NCI-H2196 treated with DMSO at 0.1 percent for 48 hours (cell line): Measurements from ENCODE around the gene SYNJ2BP.
"Not testable (repeated sequence)": the region's sequence is repeated elsewhere in the genome, so short reads cannot be mapped to it uniquely, and the experiment has no call there.

Experiments used
- DNase-seq: peaks from one replicate; lab custom pipeline; 2025; ENCODE audit not compliant: unreplicated experiment; lab: John Stamatoyannopoulos, UW

SYNJ2BP gene, protein sequence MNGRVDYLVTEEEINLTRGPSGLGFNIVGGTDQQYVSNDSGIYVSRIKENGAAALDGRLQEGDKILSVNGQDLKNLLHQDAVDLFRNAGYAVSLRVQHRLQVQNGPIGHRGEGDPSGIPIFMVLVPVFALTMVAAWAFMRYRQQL

GRCh38 chr14:70416725-70417349 lies at the start of gene SYNJ2BP:
Gene SYNJ2BP (minus strand): TSS chr14:70417090. CDS start chr14:70416963, 127 bp downstream.
- peak; percentile 86 for DNase-seq

- no peak for DNase-seq
Measured at GRCh38 chr14:70454731-70455130, 37.8 kb upstream of the SYNJ2BP start.

- DNase-seq = no peak
Measured at GRCh38 chr14:70451874-70452273, 35.0 kb upstream of the SYNJ2BP start, which contains the start of gene ADAM21. Gene ADAM21 (plus strand): TSS chr14:70452174. CDS start chr14:70457500, 5,326 bp downstream.

- no peak for DNase-seq
Measured at GRCh38 chr14:70448633-70449340, 31.9 kb upstream of the SYNJ2BP start.

- DNase-seq = no peak
Measured at GRCh38 chr14:70442750-70443149, 25.9 kb upstream of the SYNJ2BP start.

DNA sequence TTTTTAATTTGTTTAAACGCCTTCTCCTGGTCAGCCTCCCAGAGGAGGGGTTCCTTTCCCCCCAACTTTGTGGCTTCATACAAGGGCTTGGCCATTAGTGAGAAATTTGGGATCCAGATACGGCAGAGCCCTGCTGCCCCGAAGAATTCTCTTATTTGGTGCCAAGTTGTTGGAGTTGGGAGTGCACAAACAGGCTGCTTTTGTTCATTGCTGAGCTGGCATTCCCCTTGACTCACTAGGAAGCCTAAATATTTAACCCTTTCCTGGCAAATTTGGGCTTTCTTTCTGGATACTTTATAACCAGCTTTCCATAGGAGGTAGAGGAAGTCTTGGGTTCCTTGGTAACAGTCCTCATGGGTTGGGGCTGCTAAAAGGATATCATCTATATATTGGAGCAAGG lies 24.8 kb upstream of the SYNJ2BP start:
- DNase-seq = no peak

- no peak for DNase-seq
Measured at GRCh38 chr14:70436867-70437266, 20.0 kb upstream of the SYNJ2BP start.

GRCh38 chr14:70426555-70426954 lies 9.7 kb upstream of the SYNJ2BP start:
- not testable (repeated sequence) for DNase-seq

- no peak for DNase-seq
Measured at GRCh38 chr14:70425354-70425753, 8.5 kb upstream of the SYNJ2BP start.

- DNase-seq = no peak
Measured at GRCh38 chr14:70422538-70422937, 5.6 kb upstream of the SYNJ2BP start.

GRCh38 chr14:70419270-70419931 lies 2.5 kb upstream of the SYNJ2BP start:
- not testable (repeated sequence) for DNase-seq

GRCh38 chr14:70416338-70416724 lies 559 bp downstream of the SYNJ2BP start:
- no peak for DNase-seq

GRCh38 chr14:70415788-70416187 lies 1.1 kb downstream of the SYNJ2BP start:
- no peak for DNase-seq

- DNase-seq = no peak
Measured at GRCh38 chr14:70407621-70408020, 9.3 kb downstream of the SYNJ2BP start.

DNA sequence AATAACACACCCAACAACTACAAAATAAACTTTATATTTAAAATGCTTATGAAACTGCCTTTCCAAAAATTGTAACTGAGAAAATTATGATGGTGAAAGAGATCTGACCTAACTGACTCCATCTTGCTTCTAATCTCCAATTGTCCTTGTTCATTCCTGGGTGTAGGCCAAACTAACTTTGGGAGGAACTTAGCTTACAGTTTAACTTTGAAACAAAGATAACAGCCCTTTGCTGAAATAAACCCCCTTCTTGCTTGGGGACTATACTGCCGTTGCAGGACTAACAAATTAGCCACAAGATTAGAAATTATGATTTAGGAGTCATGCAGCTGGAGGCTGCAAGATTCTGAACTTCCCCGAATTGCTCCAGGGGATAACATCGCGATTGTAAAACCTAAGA lies 10.7 kb downstream of the SYNJ2BP start:
- DNase-seq = not testable (repeated sequence)

DNA sequence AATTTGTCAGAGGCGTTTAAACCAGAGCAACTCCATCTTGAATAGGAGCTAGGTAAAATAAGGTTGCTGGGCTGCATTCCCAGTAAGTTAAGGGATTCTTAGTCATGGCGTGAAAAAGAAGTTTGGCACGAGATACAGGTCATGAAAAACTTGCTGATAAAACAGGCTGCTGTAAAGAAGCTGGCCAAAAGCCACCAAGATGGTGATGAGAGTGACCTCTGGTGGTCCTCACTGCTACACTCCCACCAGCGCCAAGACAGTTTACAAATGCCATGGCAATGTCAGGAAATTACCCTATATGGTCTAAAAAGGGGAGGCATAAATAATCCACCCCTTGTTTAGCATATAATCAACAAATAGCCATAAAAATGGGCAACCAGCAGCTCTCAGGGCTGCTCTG lies 13.6 kb downstream of the SYNJ2BP start:
- not testable (repeated sequence) for DNase-seq

DNA sequence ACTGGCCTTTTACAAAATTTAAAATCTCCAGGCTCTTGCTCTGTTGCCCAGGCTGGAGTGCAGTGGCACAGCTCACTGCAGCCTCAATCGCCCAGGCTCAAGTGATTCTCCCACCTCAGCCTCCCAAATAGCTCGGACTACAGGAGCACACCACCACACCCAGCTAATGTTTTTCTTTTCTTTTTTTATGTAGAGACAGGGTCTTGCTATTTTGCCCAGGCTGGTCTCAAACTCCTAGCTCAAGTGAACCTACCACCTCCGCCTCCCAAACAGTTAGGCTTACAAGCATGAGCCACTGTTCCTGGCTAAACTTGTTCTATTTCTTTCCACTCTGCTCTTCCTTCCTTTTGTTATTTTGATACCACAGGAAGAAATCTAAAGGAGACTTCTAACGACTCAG lies 15.2 kb downstream of the SYNJ2BP start:
- DNase-seq = no peak

- DNase-seq = no peak
Measured at GRCh38 chr14:70398706-70399431, 18.0 kb downstream of the SYNJ2BP start.

DNA sequence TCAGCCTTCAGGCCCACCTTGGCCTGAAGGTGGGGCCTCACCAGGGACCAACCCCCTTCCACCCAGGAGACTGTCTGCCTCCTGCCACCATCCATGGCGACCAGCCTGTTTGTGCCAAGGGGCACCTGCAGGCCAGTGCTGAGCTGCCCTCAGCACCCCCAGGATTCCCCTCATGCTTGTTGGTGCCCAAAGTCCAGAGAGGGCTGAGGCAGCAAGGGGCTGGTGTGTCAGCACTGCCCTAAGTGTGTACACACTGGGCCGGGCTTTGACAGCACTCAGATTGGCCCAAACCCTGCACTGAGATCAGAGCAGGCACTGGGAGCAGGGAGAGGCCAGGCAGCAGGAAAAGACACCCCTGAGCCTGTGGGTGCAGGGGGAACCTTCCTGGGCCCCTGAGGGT lies 18.6 kb downstream of the SYNJ2BP start:
- DNase-seq = no peak

GRCh38 chr14:70397746-70398145 lies 19.1 kb downstream of the SYNJ2BP start:
- no peak for DNase-seq

- no peak for DNase-seq
Measured at GRCh38 chr14:70394674-70395306, 22.1 kb downstream of the SYNJ2BP start.
